GM19099 (cell line): ENCODE measurements around the gene SRP14.

Source experiments
- POLR2A ChIP-seq: IDR thresholded peaks from 3 replicates; pipeline ENCODE4 v1.6.1; 2011; ENCODE audit warnings: low read depth; ENCODE audit not compliant: insufficient read length; ENCODE audit errors: extremely low read depth

Gene SRP14

DNA sequence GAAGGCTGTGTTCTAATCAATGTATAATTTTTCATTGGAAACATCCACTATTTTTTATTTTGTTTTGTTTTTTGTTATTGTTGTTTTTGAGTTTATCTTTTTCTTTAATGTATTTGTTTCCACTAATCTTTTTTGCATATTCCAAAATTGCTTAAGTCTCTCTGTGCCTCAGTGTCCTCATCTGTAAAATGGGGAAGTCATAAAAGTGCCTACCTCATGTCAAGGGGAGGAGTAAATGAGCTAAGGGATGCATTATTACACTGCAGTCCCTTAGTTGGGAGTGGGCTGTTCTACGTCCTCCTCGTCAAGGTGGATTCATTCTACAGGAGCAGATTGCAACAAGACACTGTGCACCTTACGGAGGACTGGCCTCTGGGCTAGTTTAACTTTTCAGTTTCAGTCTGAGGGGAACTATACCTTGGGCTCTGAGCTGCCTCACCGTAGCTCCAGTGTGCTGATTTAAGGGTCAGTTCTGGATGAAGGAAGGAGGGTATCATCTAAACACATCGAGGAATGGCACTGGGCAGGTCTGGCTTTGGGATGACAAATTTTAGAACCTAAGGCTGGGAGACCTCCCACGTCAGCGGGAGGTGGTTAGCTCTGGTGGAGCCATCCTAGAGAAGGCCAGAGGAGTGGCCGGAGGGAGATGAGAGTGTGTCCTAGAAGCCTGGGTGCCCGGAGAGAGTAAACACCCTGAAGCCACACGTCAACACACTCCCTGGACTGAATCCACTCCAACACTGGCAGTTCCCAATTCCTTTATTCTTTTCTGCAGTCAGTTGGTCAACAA is 5.1 kb upstream of the SRP14 start:
- no peak for TF ChIP-seq POLR2A

GRCh38 chr15:40042791-40043320 is 3.9 kb upstream of the SRP14 start:
- no peak for TF ChIP-seq POLR2A

GRCh38 chr15:40040770-40041169 is 1.8 kb upstream of the SRP14 start:
- TF ChIP-seq POLR2A = no peak

DNA sequence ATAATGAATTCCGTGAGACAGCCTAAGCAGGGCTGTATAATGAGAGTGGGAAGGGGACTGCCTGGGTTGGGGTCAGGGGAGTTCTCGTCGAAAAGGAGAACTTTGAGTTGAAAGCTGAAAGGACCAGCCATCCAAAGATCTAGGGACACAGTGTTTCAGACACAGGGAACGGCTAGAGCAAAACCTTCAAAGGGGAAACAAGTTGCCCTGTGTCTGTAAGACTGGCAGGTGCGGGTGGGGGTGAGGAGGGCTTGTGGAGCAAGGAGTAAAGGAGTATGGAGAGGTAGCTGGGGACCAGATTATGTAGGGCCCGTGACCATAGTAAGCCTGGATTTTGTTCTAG is 1.3 kb upstream of the SRP14 start:
- no peak for TF ChIP-seq POLR2A

GRCh38 chr15:40038275-40038637 is 725 bp downstream of the SRP14 start:
- TF ChIP-seq POLR2A = no peak

- TF ChIP-seq POLR2A = no peak
Measured at GRCh38 chr15:40037721-40038120, 1.3 kb downstream of the SRP14 start.

DNA sequence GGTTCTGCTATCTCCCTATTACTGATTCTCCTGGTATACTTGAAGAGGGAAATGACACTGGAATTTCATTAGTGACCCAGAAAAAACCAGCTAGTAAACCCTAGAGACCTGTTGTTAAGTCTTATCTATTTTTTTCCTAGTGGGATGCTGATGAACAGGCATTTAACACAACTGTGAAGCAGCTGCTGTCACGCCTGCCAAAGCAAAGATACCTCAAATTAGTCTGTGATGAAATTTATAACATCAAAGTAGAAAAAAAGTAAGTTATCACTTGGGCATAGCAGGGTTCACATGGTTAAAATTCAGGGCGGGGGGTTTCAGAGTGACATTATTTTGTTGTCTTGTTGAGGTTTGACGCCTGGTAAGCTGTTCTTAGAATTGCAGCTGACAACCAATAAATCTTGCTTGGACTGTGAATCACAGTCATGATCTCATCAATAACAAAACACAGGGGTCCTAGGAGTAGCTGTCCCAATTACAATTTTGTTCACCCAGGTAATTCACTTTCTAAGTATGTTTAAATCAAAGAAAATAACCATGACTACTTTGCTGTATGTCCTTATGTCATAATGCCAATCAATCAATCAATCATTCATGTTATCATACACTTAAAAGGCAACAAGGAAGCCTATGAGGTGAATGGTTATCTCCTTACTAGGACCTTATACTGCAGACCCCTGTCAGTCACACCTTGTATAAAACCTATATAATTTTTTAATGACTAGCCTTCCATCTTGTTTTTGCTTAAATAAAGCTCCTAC is 4.6 kb downstream of the SRP14 start:
- TF ChIP-seq POLR2A = no peak

DNA sequence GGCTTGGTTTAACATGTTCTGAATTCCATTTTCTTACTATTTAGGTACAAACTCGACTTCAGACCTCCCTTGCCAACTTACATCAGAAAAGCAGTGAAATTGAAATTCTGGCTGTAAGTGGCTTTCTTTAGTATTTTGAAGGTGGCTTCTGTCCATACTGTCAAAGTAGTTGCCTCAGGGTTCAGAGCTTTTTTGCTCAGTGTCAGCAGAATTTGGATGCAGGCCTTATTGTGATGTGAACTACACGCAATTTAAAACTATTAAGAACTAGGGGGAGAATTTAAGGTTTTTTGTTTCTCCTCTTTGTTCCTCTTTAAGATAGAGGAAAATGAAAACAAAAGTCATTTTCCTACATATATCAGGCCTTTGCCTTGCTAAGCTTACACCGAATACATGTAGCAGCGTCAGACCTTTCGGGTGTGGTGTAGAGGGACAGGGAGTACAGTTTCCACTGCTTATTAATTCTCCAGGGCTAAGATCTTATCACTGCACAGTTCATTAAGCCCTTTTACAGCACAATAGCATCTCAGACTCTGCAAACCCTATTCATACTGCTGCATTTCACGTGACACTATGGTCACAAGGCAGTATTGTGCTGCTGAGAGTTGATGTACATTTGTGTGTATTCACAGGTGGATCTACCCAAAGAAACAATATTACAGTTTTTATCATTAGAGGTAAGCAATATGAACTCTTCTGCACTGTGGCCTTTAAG is 6.7 kb downstream of the SRP14 start:
- no peak for TF ChIP-seq POLR2A

- no peak for TF ChIP-seq POLR2A
Measured at GRCh38 chr15:40031300-40031699, 7.7 kb downstream of the SRP14 start.

GRCh38 chr15:40029979-40030893 is 8.7 kb downstream of the SRP14 start:
- no peak for TF ChIP-seq POLR2A

GRCh38 chr15:40028853-40029252 is 10.1 kb downstream of the SRP14 start:
- TF ChIP-seq POLR2A = no peak

GRCh38 chr15:40028193-40028592 is 10.8 kb downstream of the SRP14 start:
- no peak for TF ChIP-seq POLR2A

GRCh38 chr15:40016224-40016865 is 22.6 kb downstream of the SRP14 start:
- TF ChIP-seq POLR2A = no peak

GRCh38 chr15:40014390-40014789 is 24.6 kb downstream of the SRP14 start:
- TF ChIP-seq POLR2A = no peak
